ENCODE measurements around the gene PDIA5.

PDIA5 gene

DNA sequence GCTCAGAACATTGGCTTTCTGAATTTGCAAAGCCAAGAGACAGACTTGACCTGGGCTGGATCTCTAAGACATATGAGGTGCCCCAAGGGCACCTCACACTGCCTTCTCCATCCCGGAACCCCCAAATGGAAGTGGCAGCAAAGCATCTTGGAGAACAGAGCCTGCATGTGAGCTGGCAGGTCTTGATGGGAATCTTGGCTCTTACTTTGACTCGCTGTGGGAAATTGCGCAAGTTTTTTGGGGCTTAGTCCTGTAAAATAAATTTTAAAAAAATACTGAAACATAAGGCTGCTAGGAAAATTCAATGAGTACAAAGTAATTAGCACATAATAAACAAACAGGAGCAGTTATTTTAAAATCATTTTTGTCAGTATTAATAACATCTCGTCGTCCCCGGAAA lies 121.2 kb downstream of the PDIA5 start:
- DNase-seq = no peak

DNA sequence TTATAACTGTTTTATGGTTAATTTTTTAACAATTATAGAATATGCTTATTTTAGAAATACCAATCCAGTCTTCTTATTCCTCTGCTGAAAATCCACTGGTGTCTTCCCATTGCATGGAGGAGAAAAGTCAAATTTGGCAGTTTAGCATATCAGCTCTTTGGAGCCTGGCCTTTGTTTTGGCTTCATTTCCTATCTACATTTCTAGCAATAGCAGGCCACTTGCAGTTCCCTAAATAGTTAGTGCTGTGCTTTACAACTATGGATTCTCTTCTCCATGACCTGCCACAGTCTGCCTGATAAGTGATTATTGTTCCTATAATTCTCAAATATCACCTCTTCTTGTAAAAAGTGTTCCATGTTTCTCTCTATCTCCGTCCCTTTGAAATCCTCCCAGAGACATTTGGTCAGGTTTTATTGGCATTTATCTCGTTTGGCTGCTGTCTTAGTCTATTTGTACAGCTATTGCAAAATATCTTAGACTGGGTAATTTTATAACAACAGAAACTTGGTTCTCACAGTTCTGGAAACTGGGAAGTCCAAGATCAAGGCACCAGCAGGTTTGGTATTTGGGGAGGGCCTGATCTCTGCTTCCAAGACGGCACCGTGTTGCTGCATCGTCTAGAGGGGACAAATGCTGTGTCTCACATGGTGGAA lies 126.8 kb downstream of the PDIA5 start:
- no peak for DNase-seq

DNA sequence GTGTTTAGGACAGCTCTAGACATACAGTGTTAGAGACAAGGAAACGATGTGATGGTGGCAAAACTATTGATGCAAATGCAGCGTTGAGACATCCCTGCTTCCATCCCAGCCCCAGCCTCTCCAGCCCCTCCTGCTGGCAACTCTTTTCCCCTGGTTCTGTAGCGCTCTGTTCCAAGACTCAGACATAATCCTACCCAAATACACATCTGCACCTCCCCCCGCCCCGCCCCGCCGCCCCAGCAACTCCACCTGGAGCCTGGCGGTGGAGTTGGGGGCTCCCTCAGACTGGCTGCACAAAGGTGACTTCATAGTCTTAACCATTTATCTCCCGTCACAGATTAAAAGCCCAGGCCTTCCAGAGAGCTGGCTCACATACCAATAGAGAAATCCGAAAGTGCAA lies 127.7 kb downstream of the PDIA5 start:
- DNase-seq = no peak

DNA sequence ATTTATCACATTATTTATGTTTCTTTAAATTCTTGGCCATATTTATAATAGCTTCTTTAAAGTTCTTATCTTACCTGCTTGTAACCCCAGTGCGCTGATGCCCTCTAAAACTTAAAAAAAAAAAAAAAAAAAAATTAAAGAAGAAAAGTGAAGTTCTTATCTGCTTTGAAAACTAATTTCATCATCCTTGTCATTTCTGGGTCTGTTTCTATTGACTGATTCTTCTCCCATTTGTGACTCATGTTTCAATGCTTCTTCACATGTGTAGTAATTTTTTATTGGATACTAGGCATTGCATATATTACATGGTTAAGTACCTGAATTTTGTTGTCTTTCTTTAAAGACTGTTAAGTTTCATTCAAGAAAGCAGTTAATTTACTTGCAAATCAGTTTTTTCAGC lies 131.5 kb downstream of the PDIA5 start:
- DNase-seq = no peak

DNA sequence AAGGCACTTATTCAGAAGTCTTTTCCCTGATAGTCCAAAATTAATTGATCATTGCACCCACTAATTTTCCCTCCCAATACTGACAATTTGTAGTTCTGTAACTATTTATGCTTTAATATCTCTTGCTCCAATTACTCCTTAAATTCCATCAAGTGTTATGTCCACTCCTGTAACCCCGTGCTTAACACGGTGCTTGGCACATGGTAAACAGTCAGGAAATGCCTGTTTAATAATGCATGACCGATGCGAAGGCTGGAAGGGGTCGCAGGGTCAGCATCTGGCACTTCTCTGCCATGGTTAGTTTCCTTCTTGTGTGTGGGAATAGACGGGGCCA lies 134.4 kb downstream of the PDIA5 start:
- DNase-seq = no peak

DNA sequence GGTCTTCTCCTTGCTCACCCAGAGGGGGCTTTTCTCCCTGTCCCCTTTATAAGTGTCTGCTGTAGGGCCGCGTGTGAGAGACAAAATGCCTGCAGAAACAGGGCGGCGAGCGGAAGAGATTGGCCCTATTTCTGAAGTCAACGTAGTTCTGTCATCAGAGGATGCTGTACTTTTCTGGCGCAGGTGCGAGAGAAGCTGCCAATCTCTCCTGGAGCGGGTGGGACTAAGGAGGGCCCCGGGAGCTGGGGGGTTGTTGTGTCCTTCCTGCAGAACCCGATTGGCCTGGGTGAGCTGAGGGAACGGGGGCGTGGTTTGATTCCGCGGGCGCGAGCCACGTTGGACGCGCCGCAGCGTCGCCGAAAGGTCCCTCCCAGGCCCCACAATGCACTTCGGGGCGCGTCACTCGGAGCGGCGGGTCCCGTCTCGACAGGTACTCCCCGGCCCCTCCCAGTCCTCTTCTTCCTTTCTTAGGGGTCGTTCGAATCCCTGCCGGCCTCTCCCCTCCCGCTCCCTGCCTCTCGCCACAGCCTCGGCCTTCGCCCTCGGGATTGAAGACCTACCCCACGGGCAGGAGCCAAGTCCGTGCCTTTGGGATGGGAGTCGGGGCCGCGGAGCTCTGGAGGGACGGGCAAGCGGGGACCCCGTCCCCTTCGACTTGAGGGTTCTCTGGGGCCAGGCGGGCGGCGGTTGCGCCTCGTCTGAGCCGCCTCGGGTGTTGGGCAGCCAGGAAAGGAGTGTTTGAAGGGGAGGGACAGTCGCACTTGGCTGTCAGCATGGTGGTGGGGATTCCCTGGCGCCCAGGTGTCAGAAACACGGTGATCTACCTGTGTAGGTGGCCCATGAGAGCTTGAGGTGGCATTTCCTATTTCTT lies 135.0 kb downstream of the PDIA5 start, which contains the start of gene SEC22A:
Gene SEC22A (plus strand): TSS at position 387 of the 871 bp plus-strand sequence. CDS start 7,275 bp downstream, outside the sequence.
- peak; percentile 98 for DNase-seq

DNA sequence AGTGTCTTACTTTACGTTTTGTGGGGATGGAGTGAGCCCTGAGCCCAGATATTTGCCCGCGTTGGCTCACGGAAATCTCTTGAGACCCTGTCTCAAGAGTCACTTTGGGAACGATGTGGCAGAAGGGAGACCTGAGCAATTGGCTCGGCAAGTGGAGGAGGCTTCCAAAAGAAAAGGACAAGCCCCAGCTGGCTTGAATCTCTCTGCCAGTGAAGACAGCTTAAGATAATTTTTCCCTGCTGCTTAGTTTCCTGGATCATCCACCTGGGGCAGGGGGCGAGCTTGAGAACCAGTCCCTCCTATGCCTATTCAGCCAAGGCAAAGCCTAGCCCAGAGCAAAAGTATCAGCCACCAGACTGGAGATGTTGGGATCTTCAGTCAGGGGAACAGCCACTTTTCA lies 135.6 kb downstream of the PDIA5 start:
- peak; percentile 4 for DNase-seq

Data from stimulated activated CD4-positive, alpha-beta T cell treated with anti-CD3 and anti-CD28 coated beads, Interleukin-15, amount 100 ng/mL, for 24 hours (primary cell).